PC-3 (cell line): ENCODE measurements around the gene MESP2.

Experiments used
- EZH2 ChIP-seq: fragments of 300-600 bp; sonication (generic); IDR thresholded peaks from one replicate; pipeline ENCODE4 v1.6.1; 2017; ENCODE audit warnings: antibody characterized with exemption, mild to moderate bottlenecking, low read length; ENCODE audit not compliant: unreplicated experiment
- EZH2phosphoT487 ChIP-seq: fragments of 300-600 bp; sonication (generic); IDR thresholded peaks from 2 replicates; pipeline ENCODE4 v1.6.1; 2018; ENCODE audit warnings: mild to moderate bottlenecking, antibody characterized with exemption, low read length, borderline replicate concordance
- TF ChIP-seq, protein P1 (sequence below): fragments of 300-600 bp; sonication (generic); conservative IDR thresholded peaks from 2 replicates; pipeline ENCODE4 v1.5.1; 2017; ENCODE audit warnings: antibody characterized with exemption, low read depth, mild to moderate bottlenecking, low read length

DNA sequence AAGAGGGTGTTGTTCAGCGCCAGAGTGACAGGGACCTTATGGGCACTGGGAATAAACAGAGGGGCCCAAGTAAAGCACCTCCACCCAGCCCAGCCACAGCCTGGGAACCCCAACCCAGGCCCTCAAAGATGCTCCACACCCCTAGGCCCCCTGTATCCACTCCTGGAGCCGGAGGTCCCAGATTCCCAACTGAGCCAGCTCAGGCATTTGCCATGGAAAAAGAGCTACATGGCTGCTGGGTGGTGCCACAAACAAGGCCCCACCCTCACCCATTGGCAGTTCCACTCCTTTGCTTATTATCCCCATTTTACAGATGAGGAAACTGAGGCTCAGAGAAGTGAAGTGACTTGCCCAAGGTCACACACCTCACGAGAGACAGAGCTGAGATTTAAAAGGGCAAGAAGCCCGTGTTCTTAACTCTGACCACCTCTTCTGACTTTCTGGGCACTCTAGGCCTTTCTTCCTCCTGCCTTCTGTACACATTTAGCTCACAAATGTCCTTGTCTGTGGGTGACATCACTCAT is 21.6 kb downstream of the MESP2 start:
- TF ChIP-seq, protein P1, sequence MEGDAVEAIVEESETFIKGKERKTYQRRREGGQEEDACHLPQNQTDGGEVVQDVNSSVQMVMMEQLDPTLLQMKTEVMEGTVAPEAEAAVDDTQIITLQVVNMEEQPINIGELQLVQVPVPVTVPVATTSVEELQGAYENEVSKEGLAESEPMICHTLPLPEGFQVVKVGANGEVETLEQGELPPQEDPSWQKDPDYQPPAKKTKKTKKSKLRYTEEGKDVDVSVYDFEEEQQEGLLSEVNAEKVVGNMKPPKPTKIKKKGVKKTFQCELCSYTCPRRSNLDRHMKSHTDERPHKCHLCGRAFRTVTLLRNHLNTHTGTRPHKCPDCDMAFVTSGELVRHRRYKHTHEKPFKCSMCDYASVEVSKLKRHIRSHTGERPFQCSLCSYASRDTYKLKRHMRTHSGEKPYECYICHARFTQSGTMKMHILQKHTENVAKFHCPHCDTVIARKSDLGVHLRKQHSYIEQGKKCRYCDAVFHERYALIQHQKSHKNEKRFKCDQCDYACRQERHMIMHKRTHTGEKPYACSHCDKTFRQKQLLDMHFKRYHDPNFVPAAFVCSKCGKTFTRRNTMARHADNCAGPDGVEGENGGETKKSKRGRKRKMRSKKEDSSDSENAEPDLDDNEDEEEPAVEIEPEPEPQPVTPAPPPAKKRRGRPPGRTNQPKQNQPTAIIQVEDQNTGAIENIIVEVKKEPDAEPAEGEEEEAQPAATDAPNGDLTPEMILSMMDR: no peak
- TF ChIP-seq EZH2phosphoT487 (no peak), EZH2 (no peak)
